Hindlimb muscle (tissue), 1 donor: ENCODE results near the gene ADRA2C. TPM values are rescaled to one million over a fixed set of nuclear protein-coding genes. Genes with fewer than 3 reads are reported as not detected.

ENCODE experiments used
- DNase-seq: peaks from one replicate; pipeline ENCODE4 v3.0.0-alpha.2; 2013
- polyA plus RNA-seq: library from polyadenylated mRNA; unstranded; fragments of 120-200 nt; gene quantifications from one replicate; pipeline ENCODE4 v1.2.1, GENCODE V29; 2013; ENCODE audit not compliant: insufficient read length

ADRA2C gene
- polyA plus RNA-seq, result 3.4 TPM

- DNase-seq, result peak; percentile 49
These were observed at the start of gene ADRA2C for GRCh38 chr4:3766036-3766784. Gene ADRA2C, plus strand, starts transcription at chr4:3766385. Its CDS starts 222 bp downstream, at chr4:3766607.

- no peak for DNase-seq
These were observed 49.5 kb upstream of the ADRA2C start for GRCh38 chr4:3716631-3717235.

GRCh38 chr4:3717241-3717640 lies 48.9 kb upstream of the ADRA2C start:
- no peak for DNase-seq

GRCh38 chr4:3718462-3718861 lies 47.7 kb upstream of the ADRA2C start:
- DNase-seq, result no peak

GRCh38 chr4:3719191-3719590 lies 47.0 kb upstream of the ADRA2C start:
- DNase-seq, result no peak

GRCh38 chr4:3719836-3720235 lies 46.3 kb upstream of the ADRA2C start:
- DNase-seq, result no peak

GRCh38 chr4:3720466-3720865 lies 45.7 kb upstream of the ADRA2C start:
- DNase-seq, result no peak

GRCh38 chr4:3721186-3721585 lies 45.0 kb upstream of the ADRA2C start:
- DNase-seq, result no peak

GRCh38 chr4:3721627-3722026 lies 44.6 kb upstream of the ADRA2C start:
- no peak for DNase-seq

- no peak for DNase-seq
These were observed 43.5 kb upstream of the ADRA2C start for GRCh38 chr4:3722446-3723231.

- DNase-seq, result no peak
These were observed 42.9 kb upstream of the ADRA2C start for GRCh38 chr4:3723232-3723642.

- no peak for DNase-seq
These were observed 41.6 kb upstream of the ADRA2C start for GRCh38 chr4:3724319-3725231.

GRCh38 chr4:3725936-3726870 lies 40.0 kb upstream of the ADRA2C start:
- no peak for DNase-seq

- no peak for DNase-seq
These were observed 38.2 kb upstream of the ADRA2C start for GRCh38 chr4:3727847-3728469.

- peak; percentile 20 for DNase-seq
These were observed 36.9 kb upstream of the ADRA2C start for GRCh38 chr4:3729188-3729881.

- DNase-seq, result no peak
These were observed 36.3 kb upstream of the ADRA2C start for GRCh38 chr4:3729882-3730226.

- no peak for DNase-seq
These were observed 35.6 kb upstream of the ADRA2C start for GRCh38 chr4:3730422-3731190.

GRCh38 chr4:3732076-3733028 lies 33.8 kb upstream of the ADRA2C start:
- DNase-seq, result no peak
